ENCODE results near the gene DOCK1.

The DOCK1 gene

DNA sequence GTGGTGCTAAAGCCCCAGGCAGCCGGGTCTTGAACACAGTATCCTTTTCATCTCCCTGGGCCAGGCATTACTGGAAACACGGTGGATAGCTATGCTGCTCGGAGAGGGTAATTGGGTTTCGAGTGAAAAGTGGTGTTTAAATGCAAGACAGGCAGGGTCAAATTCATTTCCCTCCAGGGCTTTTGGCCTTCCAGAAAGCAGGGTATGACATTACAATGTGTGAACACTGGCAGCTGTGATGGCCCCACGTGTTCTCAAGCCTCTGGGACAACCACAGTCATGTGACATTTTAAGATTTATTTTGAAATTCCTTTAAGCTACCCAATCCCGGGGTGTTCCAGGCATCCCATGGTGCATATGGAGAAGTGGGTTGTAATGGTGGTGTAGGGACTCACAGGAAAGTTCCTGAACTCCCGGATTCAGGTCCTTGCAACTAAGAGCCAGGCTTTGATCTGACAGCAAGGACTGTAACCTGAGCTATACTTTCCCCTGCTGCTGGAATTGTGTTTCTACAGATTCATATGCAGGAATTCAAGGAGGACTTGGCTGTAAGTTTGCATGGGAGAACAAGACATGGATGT is 244.4 kb downstream of the DOCK1 start:
- no peak for DNase-seq

DNA sequence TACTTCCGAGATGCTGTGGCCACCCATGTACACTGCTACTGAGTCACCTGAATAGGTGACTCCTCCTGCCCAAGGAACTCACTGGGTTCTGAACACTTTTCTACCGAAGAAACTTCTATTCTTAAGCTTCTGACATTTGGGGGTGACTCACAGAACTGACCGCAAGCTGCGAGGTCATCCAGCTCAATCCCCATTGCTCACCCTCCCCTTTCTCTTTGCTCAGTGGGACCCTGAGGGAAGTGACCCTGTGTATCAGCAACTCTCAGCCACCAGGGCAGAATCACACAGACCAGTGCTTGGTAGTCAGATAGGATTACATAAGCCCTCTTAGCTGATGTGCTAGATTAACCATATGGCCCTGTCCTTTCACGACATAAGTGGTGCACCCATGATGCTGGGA is 244.9 kb downstream of the DOCK1 start:
- no peak for DNase-seq

DNA sequence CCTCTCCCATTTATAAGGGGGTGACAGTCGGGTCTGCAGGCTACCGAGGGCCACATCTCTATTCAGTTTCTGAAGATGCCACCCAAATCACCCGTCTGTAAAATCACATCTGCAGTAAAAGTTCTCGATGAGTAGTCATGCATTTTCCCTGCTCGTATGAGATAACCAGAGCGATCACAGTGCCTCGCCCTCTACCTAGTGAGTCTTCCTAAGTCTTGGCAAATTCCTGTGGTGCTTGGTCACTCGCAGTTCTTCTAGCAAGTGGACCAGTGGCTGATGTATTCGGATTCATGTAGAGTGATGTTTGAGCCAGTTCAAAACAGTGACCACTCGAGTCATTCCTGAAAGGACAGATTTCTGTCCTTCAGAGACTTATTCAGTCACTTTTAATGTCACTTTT is 246.3 kb downstream of the DOCK1 start:
- no peak for DNase-seq

DNA sequence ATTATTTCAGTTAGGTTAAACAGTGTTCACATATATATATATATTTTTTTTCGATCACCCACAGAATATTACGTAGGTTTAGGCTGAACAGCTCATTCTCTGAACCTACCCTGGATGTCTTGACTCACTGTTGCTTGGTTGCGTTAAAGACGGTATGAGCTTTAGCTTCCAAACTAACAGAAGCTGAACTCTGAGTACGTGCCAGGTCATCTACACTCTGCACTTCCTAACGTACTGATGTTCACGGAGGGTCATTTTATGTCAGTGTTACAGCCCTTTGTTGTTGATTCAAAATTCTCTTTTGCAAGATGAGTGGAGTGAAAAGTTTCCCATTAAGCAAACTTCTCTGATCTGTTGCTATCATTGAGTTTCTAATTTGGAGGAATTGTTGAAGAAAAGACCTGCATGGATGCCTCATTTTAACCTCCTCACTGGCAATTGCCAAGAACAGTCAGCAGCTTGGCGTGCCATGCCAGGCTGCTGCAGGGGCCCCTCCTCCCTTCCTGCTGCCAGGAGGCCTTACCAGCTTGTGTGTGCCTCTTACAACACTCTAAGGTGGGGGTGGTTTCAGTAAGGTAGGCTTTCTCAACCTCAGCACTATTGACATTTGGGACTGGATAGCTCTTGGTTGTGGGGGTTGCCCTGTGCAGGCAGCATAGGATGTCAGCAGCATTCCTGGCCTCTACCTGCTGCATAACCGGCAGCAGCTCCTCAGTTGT is 246.9 kb downstream of the DOCK1 start:
- DNase-seq, result no peak

DNA sequence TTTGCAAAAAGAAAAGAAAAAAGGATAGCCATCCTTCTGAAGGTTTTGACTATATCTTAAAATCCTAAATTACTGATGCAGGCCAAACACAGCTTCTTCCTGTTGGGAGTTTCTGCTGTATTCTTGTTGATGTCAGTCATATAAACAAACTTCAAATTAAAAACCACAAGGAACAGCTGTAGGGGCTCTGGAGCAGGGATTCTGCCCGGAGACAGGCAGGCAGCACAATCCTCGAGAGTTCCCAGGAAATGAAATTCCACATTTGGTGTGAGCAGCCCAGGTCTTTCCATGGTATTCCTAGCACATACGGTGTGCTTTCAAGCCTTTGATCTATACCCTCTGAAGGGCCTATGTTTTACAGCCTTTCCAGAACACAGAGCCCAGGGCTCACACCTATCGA is 248.0 kb downstream of the DOCK1 start:
- DNase-seq, result no peak

DNA sequence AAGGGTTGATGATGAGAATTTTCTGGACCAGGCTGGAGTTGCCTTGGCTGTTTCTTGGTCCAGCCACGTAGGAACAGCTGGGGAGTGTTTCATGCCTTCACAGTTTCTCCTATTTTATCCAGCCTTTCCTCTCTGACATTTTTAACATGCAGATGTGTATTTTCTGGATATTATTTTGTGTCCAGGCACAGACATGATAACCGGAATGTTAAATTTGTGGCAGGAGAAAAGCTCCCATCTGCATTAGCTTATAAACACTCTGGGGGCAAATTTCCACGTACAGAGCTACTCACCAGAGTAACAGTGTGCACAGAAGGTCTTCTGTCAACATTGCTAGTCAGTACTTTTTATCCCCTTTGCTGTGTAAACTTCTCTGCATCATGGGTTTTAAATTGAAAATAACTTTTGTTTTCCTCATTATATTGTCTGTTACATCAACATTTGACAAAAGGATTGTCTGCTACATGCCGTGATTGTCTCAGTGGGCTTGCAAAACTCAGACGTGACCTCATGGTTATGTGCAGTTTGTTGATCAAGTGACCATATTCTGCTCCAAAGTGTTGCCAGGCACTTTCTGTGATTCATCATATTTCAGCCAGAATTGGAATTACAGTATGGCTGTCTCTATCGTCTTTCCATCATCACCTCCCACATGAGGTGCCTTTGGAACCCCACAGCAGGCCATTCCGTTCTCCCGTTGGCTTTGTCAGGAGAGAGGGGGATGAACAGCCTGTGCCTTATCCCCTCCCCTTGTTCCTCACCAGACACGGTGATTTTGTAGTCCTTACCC is 249.8 kb downstream of the DOCK1 start:
- DNase-seq, result no peak

DNA sequence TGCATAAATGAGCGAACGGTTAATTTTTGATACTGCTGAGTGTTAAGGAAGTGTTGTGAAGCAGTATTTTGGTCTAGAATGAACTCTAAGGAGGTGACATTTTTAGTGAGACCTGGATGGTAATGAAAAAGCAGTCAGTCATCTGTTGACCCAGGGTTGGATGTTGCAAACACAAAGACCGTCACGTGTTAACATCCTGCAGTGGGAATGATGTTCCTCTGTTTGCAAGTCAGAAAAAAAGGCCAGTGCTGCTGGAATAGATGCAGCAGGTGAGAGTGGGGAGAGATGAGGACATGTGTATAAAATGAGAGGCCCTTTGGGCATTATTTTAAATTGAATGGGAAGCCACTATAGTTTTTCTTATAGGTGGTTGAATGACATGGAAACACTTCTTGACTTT is 251.9 kb downstream of the DOCK1 start:
- DNase-seq, result no peak

DNA sequence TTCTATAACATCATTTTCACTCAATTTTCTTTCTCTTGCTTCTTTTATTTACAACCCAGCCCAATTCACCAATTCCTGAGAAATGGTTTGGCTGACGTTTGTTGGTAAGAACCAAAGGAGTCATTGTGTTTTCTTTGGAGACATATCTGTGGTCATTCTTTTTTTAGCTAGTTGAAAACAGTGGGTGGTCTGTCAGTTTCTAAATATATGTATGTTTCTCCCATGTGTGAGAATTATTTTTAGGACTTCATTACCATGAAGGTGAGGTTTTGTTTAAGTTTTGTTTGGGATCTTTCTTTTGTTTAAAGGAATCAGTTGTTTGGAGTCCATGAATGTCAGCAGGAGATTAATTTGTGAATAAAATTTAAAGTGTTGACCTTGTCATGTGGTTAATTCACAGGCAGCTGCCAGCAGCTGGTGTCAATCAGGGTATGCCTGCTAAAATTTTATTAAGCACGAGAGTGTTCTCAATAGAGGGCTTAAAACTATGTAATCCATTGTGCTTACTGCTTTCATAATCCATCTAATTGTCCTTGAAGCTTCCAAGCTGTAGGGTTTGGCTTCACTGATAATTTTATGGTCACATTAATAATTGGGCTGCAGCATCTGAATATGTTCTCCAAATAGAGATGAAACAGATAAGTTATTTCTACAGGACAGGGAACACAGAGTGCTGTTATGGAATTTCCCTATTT is 252.4 kb downstream of the DOCK1 start:
- no peak for DNase-seq

DNA sequence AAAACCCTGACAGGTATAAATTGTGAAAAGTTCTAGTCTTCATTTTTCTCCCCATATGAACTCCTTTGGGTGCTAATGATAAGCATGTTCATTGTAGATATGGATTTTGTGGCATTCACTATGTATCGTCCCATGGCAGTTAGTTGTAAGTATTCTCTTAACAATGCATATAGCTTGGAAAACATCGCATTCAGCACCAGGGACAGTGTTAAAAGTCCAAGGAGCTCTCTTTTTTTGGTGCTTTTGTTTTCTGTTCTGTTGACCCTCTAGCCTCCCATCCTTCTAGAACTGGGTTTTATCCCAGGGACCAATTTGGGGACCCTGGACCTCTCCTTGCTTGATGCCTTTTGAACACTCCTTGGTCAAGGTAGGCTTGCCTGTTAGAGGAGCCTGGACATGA is 253.4 kb downstream of the DOCK1 start:
- no peak for DNase-seq

DNA sequence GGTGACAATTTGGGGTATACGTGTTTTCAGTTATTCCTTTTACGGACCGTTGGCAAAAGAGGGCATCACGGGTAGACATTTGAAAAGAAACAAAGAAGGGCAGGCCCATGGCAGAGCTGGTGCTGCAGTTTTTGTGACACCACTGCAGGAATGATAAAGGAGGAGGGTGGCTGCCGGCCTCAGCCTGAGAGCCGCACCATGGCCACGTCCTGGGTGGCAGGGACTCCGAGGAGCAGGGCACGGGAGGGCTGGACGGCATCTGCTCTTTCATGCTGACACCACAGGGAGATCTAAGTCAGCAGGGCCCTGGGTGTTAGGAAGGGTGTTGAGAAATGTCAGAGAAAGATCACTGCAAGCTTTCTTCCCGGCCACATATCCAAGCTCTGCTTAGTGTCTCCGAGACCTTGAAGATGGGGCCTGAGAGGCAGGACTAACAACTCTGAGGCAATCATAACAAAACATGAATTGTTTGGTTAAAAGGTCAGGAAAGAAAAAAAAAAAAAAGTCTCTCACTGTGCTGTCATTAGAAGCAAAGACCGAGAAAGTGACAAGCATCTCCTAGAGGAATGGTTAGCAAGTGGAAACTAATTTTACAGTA is 254.5 kb downstream of the DOCK1 start:
- no peak for DNase-seq

DNA sequence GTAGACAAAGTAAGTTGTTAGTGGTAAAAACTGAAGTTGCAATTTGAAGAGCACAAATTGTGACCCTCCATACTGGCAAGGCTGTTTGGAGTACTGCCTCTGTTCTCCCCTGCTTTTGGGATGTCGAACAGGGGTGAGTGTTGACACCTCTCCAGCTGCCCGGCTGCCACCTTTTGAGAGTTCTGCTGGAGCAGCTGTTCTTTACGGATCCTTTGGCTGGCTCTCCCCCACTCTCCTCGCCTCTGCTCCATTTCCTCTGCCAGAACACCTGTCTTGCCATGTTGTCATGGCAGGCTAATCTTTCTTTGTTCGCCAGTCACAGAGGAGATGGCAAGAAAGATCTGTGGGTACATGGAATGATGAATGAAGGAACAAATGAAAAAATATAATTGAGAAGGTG is 256.3 kb downstream of the DOCK1 start:
- DNase-seq, result no peak

DNA sequence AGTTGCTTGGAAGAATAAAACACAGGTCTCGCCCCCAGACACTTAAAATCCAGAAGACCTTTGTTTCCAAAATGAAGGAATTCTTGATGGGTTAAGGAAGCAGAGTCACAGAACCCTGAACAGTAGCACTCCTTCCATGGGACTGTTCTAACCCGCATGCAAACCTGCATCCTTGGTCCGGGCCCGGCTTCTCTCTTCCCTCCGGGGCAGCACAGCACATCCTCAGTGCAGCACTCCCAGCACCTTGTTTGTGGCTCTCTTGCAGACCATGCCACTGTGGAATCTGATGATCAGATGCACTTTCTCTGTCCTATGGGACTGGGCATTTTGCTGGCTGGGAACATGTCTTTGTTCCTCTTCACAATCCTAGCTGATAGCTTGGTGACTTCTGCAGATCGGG is 257.6 kb downstream of the DOCK1 start:
- DNase-seq, result no peak

DNA sequence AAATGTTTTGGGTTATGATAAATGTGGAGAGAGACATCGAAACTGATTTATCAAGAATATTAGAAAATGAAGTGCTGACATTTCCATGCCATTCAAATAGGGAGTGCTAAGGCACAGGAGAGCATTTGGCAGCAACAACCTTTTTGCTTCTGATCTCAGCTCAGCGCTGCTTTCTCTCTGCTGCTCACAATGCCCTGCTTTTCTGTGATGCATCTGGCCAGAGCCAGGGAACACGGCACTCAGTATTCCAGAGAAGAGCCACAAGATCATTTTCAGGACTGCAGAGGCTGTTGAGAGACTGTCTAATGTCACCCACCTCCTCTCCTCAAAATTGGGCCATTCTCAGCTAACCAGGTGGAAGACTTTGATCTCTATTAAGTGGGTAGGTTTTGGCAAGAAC is 263.0 kb downstream of the DOCK1 start:
- DNase-seq, result no peak

DNA sequence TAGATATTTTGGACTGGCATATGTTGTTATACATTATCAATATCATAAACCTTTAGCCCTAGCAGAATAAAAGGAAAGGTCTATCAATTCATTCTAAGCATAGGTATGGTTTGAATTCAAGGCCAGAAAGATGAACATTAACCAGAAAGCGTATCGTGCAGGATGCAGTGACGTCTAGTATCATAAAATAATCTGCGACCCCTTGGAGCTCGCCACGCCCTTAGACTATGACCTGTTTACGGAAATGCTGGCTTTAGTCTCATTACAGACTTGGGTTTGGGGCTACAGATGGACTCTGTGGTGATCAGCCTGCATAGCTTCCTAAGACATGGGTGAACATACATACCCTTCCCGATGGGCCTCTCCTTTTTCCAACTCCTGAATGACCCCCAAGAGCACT is 269.6 kb downstream of the DOCK1 start:
- no peak for DNase-seq

DNA sequence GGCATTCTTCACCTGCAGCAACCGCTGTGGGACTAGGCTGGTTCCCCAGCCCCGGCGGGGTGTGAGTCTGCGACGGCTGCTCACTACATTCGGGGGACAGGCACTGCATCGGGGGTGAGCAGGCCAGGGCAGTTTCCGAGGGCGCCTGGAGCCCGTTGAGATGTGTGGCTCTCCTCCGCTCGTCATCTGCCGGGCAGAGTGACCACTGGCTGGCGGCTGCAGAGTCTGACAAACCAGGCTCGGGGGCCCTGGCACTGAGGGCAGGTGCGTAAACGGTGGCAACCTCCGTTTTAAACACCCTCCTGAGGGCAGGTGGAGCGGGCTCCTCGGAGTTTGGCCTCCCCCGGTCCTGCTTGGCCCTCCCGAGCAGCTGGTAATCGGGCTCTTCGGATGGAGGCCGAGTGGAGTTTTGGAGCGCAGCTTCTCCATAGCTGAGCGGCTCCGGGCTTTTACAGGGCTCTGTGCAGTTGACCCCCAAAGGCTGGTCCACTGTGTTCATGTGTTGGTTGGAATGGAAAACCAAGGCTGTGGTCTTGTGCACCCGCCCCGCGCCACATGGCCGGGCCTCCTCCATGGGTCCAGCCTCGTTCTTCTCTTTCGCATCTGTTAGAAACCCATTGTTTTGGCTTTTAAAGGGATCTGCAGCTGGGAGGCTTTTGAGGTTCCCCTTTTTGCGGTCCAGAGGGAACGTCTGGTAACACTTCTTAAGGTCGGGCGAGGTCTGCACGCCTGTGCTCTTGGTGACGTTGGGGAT is 270.3 kb downstream of the DOCK1 start:
- no peak for DNase-seq

DNA sequence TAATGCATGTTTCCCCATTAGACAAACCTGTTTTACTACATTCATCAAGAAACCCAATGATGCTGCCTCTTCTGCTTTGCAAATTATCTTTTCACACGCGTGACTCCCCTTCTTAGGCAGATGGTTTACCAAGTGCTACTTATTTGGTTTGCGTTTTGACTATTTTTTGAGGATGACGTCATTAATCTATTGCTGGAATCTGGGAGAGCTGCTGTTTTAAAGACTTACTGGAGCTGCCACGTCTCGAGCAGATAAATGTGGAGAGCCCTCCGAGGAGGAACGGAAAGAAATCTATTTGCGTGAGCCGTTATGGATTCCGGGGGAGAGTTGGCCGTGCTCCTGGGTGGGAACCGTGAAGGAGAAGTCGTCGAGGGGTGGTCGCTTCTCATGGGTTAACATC is 271.4 kb downstream of the DOCK1 start:
- no peak for DNase-seq

DNA sequence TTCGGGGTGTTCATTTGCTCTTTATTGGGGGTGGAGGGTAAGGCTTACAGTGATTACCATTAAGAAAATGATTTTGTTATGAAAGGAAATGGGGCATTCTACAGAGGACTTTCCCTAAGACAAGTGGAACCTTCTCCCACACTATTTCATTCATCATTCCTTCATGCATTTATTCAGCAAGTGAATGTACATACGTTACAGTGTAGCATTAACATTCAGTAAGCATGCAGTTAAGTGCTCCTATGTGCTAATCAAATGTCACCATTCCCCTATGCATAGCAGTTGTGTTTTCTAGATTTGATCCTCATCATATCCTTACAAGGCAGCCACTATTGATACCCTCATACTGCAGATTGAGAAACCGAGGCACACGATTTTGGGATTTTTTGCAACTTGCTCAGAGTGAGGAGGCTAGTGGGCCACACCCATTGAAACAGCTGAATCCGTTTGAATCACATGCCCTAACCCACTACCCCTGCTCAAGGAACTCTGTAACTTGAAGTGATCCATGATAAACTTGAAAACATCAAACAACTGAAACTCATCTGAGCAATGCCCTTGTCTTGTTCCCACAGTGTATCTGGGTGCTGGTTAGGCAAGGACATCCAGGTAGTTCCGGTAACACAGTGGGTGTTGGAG is 274.5 kb downstream of the DOCK1 start:
- no peak for DNase-seq

DNA sequence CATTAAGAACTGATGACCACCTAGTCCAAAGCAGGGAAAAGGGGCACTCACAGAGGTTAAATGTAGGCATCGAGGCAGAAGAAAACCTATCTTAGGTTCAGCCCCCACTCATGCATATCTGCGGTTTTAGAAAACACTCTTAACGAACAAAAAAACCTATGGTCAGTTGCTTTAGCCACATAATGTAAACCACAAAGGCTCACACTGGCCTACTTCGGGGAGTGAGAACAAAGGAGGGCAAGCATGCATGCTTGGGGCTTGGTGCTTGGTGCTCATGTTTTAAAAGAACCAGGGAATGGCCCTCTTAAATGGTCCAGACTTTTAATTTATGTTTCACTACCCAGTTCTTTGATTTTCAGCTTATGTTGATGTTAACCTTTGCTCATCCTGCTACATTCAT is 276.9 kb downstream of the DOCK1 start:
- DNase-seq, result no peak

DNA sequence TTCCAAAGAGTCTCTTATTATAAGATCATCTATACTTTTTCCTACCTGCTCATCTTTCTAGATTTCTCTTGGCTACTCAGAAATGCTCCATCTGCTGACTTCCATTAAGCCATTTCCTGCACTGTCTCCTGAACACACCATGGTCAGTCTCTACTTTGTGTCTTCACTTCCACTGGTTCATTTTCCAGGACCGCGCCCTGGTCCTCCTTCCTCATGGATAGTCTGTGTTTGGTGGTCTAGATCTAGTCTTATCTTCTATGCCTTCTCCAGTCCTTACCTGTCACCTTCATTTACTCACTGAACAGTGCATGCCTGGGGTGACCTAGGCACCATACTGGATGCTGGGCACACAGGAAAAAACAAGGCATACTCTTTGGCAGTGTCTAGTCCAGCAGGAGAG is 279.4 kb downstream of the DOCK1 start:
- DNase-seq, result no peak

DNA sequence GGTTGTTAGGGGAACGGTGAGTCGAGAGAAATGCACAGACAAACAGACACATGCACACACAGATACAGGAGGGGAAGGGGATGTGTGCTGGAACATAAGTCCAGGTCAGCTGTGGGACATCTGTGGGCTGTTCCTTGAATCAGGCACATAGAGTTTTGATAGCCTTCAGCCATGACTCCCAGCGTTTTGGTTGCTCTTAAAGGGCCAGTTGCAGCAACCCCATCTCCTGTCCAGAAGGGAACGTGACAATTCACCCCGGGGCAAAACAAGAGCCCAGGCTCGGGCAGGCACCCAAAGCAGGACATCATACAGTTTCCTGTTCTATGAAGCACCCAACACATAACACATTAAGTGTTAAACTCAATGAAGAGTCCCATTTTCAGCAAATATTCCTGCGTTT is 281.6 kb downstream of the DOCK1 start:
- DNase-seq, result no peak

DNA sequence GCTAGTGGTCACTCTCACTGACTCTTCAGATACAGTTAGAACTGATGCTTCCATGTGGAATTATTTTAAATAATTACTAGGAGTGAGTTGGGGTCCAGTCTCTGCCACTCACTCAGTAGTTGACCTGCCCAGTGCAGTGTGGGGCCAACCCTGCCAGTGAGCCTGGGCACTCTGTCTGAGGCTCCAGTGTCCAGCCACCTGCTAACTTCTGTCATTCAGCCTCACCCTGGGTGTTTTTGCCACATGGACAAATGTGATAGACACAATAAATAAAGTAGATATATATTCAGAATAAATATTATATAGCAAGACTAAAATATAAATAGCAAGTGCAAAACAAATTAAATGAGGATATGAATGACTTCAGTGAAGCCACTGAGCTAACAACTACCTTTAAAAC is 284.0 kb downstream of the DOCK1 start:
- no peak for DNase-seq

DNA sequence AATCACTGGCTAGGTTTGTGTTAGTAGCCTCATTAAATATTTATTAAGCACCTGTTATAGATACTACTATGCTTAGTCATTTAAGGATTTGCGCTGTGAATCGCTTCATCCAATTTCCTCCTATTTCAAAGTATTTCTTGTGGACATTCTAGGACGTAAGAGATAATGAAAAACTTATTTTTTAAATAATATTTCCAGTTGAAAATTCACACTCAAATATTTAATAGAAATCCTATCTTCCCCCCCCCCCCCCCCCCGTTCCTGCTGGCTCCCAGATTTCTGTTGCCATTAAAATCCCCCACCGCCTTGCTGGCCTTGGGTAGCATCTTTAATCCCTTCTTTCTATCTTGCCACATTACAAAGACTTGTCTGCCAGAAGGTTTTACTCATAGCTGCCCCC is 285.2 kb downstream of the DOCK1 start:
- no peak for DNase-seq
